H1 (cell line): ENCODE data around the gene MLANA. TPM values are rescaled to one million over a fixed set of nuclear protein-coding genes. Genes with fewer than 3 reads are reported as not detected.

Source experiments
- CTCF ChIA-PET: fragments of 300-600 bp; sonication (Branson Sonifier 250); formaldehyde crosslinking; loops from one replicate; lab custom pipeline; 2021; ENCODE audit not compliant: partially characterized antibody; lab: Charles Lee
- POLR2A ChIA-PET: fragments of 300-600 bp; sonication (Branson Sonifier 250); formaldehyde crosslinking; loops from one replicate; lab custom pipeline; 2021; ENCODE audit warnings: inconsistent platforms; ENCODE audit not compliant: partially characterized antibody; lab: Charles Lee
- DNase-seq, 2 experiments: peaks; one replicate each; pipeline versions ENCODE4 v3.0.0 to v3.0.0-alpha.2; 2010 to 2022; ENCODE audit warnings: low spot score in 2 of 2, low read depth in 1 of 2, mixed read lengths in 1 of 2
- FAIRE-seq: peaks from 2 replicates; lab custom pipeline; 2011; peaks lifted over from hg19 to GRCh38; lab: Jason Lieb, UNC
- H2AFZ ChIP-seq: 2 replicates; pipeline ENCODE4 v1.8.1; 2012; ENCODE audit warnings: low read length, inconsistent platforms
- H2AK5ac ChIP-seq: 2 replicates; pipeline ENCODE4 v1.6.1; 2013; ENCODE audit warnings: low read depth, low read length
- H2BK120ac ChIP-seq: replicated peaks from 2 replicates; pipeline ENCODE3; 2013; ENCODE audit warnings: low read depth, low read length, inconsistent platforms
- H2BK12ac ChIP-seq: 2 replicates; pipeline ENCODE4 v1.6.1; 2013; ENCODE audit warnings: low read depth, low read length
- H2BK15ac ChIP-seq: 2 replicates; pipeline ENCODE4 v1.6.1; 2013; ENCODE audit warnings: low read length
- H2BK20ac ChIP-seq: 2 replicates; pipeline ENCODE4 v1.6.1; 2013; ENCODE audit warnings: low read length
- H2BK5ac ChIP-seq: 2 replicates; pipeline ENCODE4 v1.6.1; 2013; ENCODE audit warnings: low read depth, low read length
- H3K14ac ChIP-seq: 2 replicates; pipeline ENCODE4 v1.6.1; 2013; ENCODE audit warnings: inconsistent platforms; ENCODE audit not compliant: insufficient read length
- H3K18ac ChIP-seq: 2 replicates; pipeline ENCODE4 v1.6.1; 2013; ENCODE audit warnings: low read length; ENCODE audit errors: extremely low read depth
- H3K23ac ChIP-seq: 2 replicates; pipeline ENCODE4 v1.6.1; 2013; ENCODE audit warnings: inconsistent platforms; ENCODE audit not compliant: insufficient read length
- H3K23me2 ChIP-seq: 2 replicates; pipeline ENCODE4 v1.6.1; 2013; ENCODE audit warnings: low read depth, low read length
- H3K27ac ChIP-seq: 2 replicates; pipeline ENCODE4 v1.6.1; 2011; ENCODE audit warnings: low read depth, low read length, inconsistent platforms
- H3K27me3 ChIP-seq, 4 experiments: replicated peaks in 1 of 4; 1 replicate in 1 of 4; 2 replicates in 3 of 4; pipeline versions ENCODE4 v1.6.1 to v1.8.1; 2011 to 2013; ENCODE audit warnings: low read length in 3 of 4, mild to moderate bottlenecking in 3 of 4, inconsistent platforms in 2 of 4, mixed read lengths in 2 of 4, moderate library complexity in 1 of 4; ENCODE audit not compliant: control insufficient read depth in 3 of 4, insufficient read depth in 3 of 4; ENCODE audit errors: extremely low read depth in 1 of 4
- H3K36me3 ChIP-seq, 4 experiments: 2 replicates each; pipeline versions ENCODE4 v1.6.1 to v1.8.1; 2011 to 2013; ENCODE audit warnings: mild to moderate bottlenecking in 4 of 4, low read length in 3 of 4, moderate library complexity in 2 of 4, control low read depth in 1 of 4, inconsistent platforms in 1 of 4; ENCODE audit not compliant: insufficient read depth in 4 of 4, control insufficient read depth in 2 of 4
- H3K4ac ChIP-seq: replicated peaks from 2 replicates; pipeline ENCODE3; 2013; ENCODE audit warnings: low read length, low read depth, mixed read lengths, inconsistent platforms; ENCODE audit not compliant: insufficient read length
- H3K4me1 ChIP-seq, 4 experiments: replicated peaks in 1 of 4; 1 replicate in 1 of 4; 2 replicates in 3 of 4; pipeline versions ENCODE4 v1.6.1 to v1.8.1; 2011 to 2013; ENCODE audit warnings: low read length in 3 of 4, inconsistent platforms in 2 of 4, mixed read lengths in 1 of 4; ENCODE audit not compliant: insufficient read depth in 4 of 4, control insufficient read depth in 3 of 4
- H3K4me2 ChIP-seq, 2 experiments: 2 replicates each; pipeline versions ENCODE4 v1.6.1 to v1.8.1; 2011 to 2013; ENCODE audit warnings: low read depth in 2 of 2, low read length in 2 of 2, control low read depth in 1 of 2, inconsistent platforms in 1 of 2, mild to moderate bottlenecking in 1 of 2; ENCODE audit not compliant: insufficient read depth in 1 of 2
- H3K4me3 ChIP-seq, 4 experiments: fragments of 200-600, 300-600 bp in 1 of 4; sonication (generic), shearing (Covaris generic), sonication (Bioruptor Twin) in 1 of 4; 2 replicates each; pipeline versions ENCODE4 v1.5.1 to v1.8.1; 2011 to 2016; ENCODE audit warnings: low read length in 4 of 4, low read depth in 3 of 4, control low read depth in 2 of 4, inconsistent platforms in 2 of 4, mild to moderate bottlenecking in 2 of 4, mixed read lengths in 1 of 4, moderate library complexity in 1 of 4; ENCODE audit not compliant: insufficient read depth in 2 of 4; ENCODE audit errors: extremely low read depth in 1 of 4
- H3K56ac ChIP-seq: replicated peaks from 2 replicates; pipeline ENCODE3; 2013; ENCODE audit warnings: low read depth, mild to moderate bottlenecking, mixed read lengths, low read length, inconsistent platforms; ENCODE audit not compliant: insufficient read length
- H3K79me1 ChIP-seq: 2 replicates; pipeline ENCODE4 v1.6.1; 2013; ENCODE audit warnings: low read depth, low read length, control low read depth
- H3K79me2 ChIP-seq, 2 experiments: 2 replicates each; pipeline versions ENCODE4 v1.6.1 to v1.8.1; 2012 to 2013; ENCODE audit warnings: low read length in 2 of 2, mild to moderate bottlenecking in 2 of 2, inconsistent platforms in 1 of 2; ENCODE audit not compliant: insufficient read depth in 2 of 2, control insufficient read depth in 1 of 2
- H3K9ac ChIP-seq, 4 experiments: replicated peaks in 1 of 4; 1 replicate in 1 of 4; 2 replicates in 3 of 4; pipeline versions ENCODE4 v1.6.1 to v1.8.1; 2011 to 2013; ENCODE audit warnings: low read depth in 3 of 4, low read length in 3 of 4, control low read depth in 2 of 4, mild to moderate bottlenecking in 2 of 4, moderate library complexity in 2 of 4, inconsistent platforms in 1 of 4; ENCODE audit errors: extremely low read depth in 1 of 4
- H3K9me3 ChIP-seq, 2 experiments: 2 replicates each; pipeline versions ENCODE4 v1.6.1 to v1.8.1; 2012 to 2013; ENCODE audit warnings: mild to moderate bottlenecking in 2 of 2, moderate library complexity in 2 of 2, control low read depth in 1 of 2, inconsistent platforms in 1 of 2, low read depth in 1 of 2, low read length in 1 of 2, mixed read lengths in 1 of 2; ENCODE audit not compliant: insufficient read depth in 2 of 2
- H4K20me1 ChIP-seq, 2 experiments: replicated peaks in 1 of 2; 2 replicates each; pipeline versions ENCODE3 to v1.8.1; 2011 to 2013; ENCODE audit warnings: inconsistent platforms in 2 of 2, low read length in 2 of 2, mild to moderate bottlenecking in 1 of 2; ENCODE audit not compliant: insufficient read depth in 2 of 2, control insufficient read depth in 1 of 2
- H4K5ac ChIP-seq: 2 replicates; pipeline ENCODE4 v1.6.1; 2013; ENCODE audit warnings: low read length, low read depth, mixed read lengths, inconsistent platforms; ENCODE audit not compliant: insufficient read length
- H4K8ac ChIP-seq: 2 replicates; pipeline ENCODE4 v1.8.0; 2013; ENCODE audit warnings: mild to moderate bottlenecking, moderate library complexity, low read length, inconsistent platforms; ENCODE audit not compliant: insufficient read depth; ENCODE audit errors: extremely low read depth
- H4K91ac ChIP-seq: replicated peaks from 2 replicates; pipeline ENCODE3; 2013; ENCODE audit warnings: low read length, mixed read lengths, inconsistent platforms; ENCODE audit not compliant: insufficient read length
- BACH1 ChIP-seq: IDR thresholded peaks from 2 replicates; pipeline ENCODE4 v1.6.1; 2012; ENCODE audit warnings: low read length, improper control_type of control experiment
- CREB1 ChIP-seq: IDR thresholded peaks from 2 replicates; pipeline ENCODE4 v1.6.1; 2012; ENCODE audit warnings: inconsistent platforms
- CTCF ChIP-seq, 3 experiments: IDR thresholded peaks; 1 replicate in 2 of 3; 2 replicates in 1 of 3; pipeline versions ENCODE4 v1.5.1 to v1.6.1; 2011; ENCODE audit warnings: low read length in 3 of 3, mild to moderate bottlenecking in 3 of 3, inconsistent platforms in 2 of 3, low read depth in 1 of 3, moderate library complexity in 1 of 3; ENCODE audit not compliant: insufficient read depth in 1 of 3; ENCODE audit errors: control extremely low read depth in 1 of 3
- FOSL1 ChIP-seq: IDR thresholded peaks from 2 replicates; pipeline ENCODE4 v1.6.1; 2011; ENCODE audit warnings: mild to moderate bottlenecking, low read depth, low read length, moderate library complexity; ENCODE audit not compliant: insufficient read depth
- JUND ChIP-seq: IDR thresholded peaks from 2 replicates; pipeline ENCODE4 v1.6.1; 2011; ENCODE audit warnings: mild to moderate bottlenecking, improper control_type of control experiment, low read length
- MAFK ChIP-seq: IDR thresholded peaks from 2 replicates; pipeline ENCODE4 v1.6.1; 2012; ENCODE audit warnings: low read depth, mild to moderate bottlenecking, improper control_type of control experiment, low read length
- NANOG ChIP-seq: IDR thresholded peaks from 2 replicates; pipeline ENCODE4 v1.6.1; 2011; ENCODE audit warnings: low read length, low read depth, mild to moderate bottlenecking, inconsistent platforms; ENCODE audit not compliant: insufficient read depth, poor library complexity, severe bottlenecking
- WGBS, 2 experiments: shearing (Covaris generic) in 1 of 2; methylation state at CpG; one replicate each; pipeline versions ENCODE4 v1.1.6 to v1.1.7; 2013 to 2015; ENCODE audit warnings: low lambda C conversion rate in 2 of 2, mixed read lengths in 2 of 2, inconsistent platforms in 1 of 2, low coverage in 1 of 2, missing lambda C conversion rate in 1 of 2; ENCODE audit not compliant: insufficient replicate concordance in 2 of 2, insufficient coverage in 1 of 2, insufficient read length in 1 of 2; ENCODE audit errors: extremely low coverage in 1 of 2, missing lambda C conversion rate in 1 of 2; 5-methylcytosine and 5-hydroxymethylcytosine counted together
- polyA plus RNA-seq, 7 experiments: library from polyadenylated mRNA; depleted of rRNA in 3 of 7; stranded (reverse) in 5 of 7; unstranded in 2 of 7; fragments of >200 nt in 5 of 7; fragments of 200-250 nt in 2 of 7; gene quantifications; 1 replicate in 5 of 7; 2 replicates in 1 of 7; 4 replicates in 1 of 7; pipeline versions ENCODE4 v1.2.1 to v1.2.3, GENCODE V29; 2011 to 2013; ENCODE audit warnings: missing spikeins in 2 of 7, mixed read lengths in 2 of 7
- total RNA-seq: library from RNA; stranded (reverse); fragmentation: NEBNext Ultra II Directional; extraction: Animal tissue kit (Norgen Biotek cat#: 25700); gene quantifications from 2 replicates; pipeline ENCODE4 v1.2.1, GENCODE V29; 2021
- TF ChIP-seq, protein P1 (sequence below): IDR thresholded peaks from 2 replicates; pipeline ENCODE4 v1.6.1; 2012; ENCODE audit warnings: inconsistent platforms
- TF ChIP-seq, protein P2 (sequence below): IDR thresholded peaks from 2 replicates; pipeline ENCODE4 v1.6.1; 2011; ENCODE audit warnings: low read depth, mild to moderate bottlenecking, low read length; ENCODE audit not compliant: insufficient read depth

MLANA gene
- total and polyA plus RNA-seq, 2 of the 8 experiments (the other 6 are each of a cell fraction or from before 2014, with no cell fraction given): not detected

DNA sequence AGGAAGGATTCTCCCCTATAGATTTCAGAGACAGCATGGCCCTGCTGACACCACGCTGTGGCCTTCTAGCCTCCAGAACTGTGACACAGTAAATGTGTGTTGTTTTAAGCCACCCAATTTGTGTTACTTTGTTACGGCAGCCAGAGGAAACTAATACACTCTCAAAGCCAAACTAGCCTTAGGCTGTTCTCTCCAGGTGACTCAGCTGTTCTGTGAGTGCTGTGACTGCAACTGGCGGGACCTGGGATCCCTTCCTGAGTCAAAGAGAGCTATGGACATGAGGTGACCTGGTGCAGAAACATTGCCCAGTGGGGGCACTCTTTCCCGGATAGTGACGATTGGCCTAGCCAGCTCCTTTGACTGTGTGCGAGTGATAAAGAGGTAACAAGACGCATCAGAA, 14.0 kb upstream of the MLANA start:
- WGBS, 2 experiments: 78% methylated on average over 7 of the region's 7 CpGs; no CpG with 5 or more reads in 1 of the 2 experiments
- Histone ChIP-seq H3K23me2 (no peaks in the 10 kb centered on the region), H2BK20ac (no peak overlapping the region), H3K9ac (no peak overlapping the region), H4K8ac (no peak overlapping the region), H2BK5ac (no peak overlapping the region), H3K4me3 (no peak overlapping the region), H4K20me1 (no peaks in the 10 kb centered on the region), H4K91ac (no peak overlapping the region), H2BK12ac (no peak overlapping the region), H2BK15ac (no peak overlapping the region), H3K79me1 (no peaks in the 10 kb centered on the region), H3K36me3 (no peaks in the 10 kb centered on the region), H2AK5ac (no peak overlapping the region), H3K56ac (no peak overlapping the region), H3K4me1 (0 out of 7 replicates have a peak, but pooled peaks cover 0 to 3% (median 1%) of the 10 kb centered on the region in 4 experiments), H4K5ac (no peak overlapping the region), H3K27ac (no peak overlapping the region), H3K79me2 (no peaks in the 10 kb centered on the region), H3K18ac (no peak overlapping the region), H3K4ac (no peak overlapping the region), H3K4me2 (no peak overlapping the region), H3K14ac (no peak overlapping the region), H3K23ac (no peak overlapping the region), H2AFZ (no peak overlapping the region; the same call in 1 of the 2 replicates), H3K9me3 (no peaks in the 10 kb centered on the region), H3K27me3 (no peaks in the 10 kb centered on the region), H2BK120ac (no peak overlapping the region)
- FAIRE-seq: no peak
- ChIA-PET CTCF (interaction anchor here (0.6 to 2.5 kb wide), 8 partner anchors 10 to 403 kb away, joined by 3 to 15 read pairs (median 3); no protein-coding TSS in a partner anchor), POLR2A (interaction anchor here (1.5 kb wide), 1 partner anchor 10 kb away, joined by 3 read pairs; no protein-coding TSS in a partner anchor)
- peak in 1 of 2 experiments; percentile 52 for DNase-seq
- TF ChIP-seq CTCF (IDR thresholded peaks at IDR 0.05; ENCODE audit: control extremely low read depth in 1 of 3, insufficient read depth in 1 of 3, low read depth in 1 of 3, low read length in 3 of 3) (peak in 2 of 3 experiments; percentile 16 to 35; a peak in 2 of 4 replicates), NANOG (no peak), CREB1 (no peak), MAFK (peak; percentile 18; the same call in 1 of the 2 replicates), FOSL1 (no peak), BACH1 (peak; percentile 65; the same call in 1 of the 2 replicates), JUND (no peak)
- TF ChIP-seq, protein P1, sequence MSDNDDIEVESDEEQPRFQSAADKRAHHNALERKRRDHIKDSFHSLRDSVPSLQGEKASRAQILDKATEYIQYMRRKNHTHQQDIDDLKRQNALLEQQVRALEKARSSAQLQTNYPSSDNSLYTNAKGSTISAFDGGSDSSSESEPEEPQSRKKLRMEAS: no peak
- TF ChIP-seq, protein P2, sequence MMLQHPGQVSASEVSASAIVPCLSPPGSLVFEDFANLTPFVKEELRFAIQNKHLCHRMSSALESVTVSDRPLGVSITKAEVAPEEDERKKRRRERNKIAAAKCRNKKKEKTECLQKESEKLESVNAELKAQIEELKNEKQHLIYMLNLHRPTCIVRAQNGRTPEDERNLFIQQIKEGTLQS: no peak
